Activated CD4-positive, alpha-beta T cell treated with anti-CD3 and anti-CD28 coated beads for 24 hours (primary cell): ENCODE data around the gene RIPPLY3.
"Not testable (repeated sequence)": the region's sequence is repeated elsewhere in the genome, so short reads cannot be mapped to it uniquely, and the experiment has no call there.

Experiments
- DNase-seq, 2 donors: peaks; one replicate each; pipeline ENCODE4 v3.0.0-alpha.2; 2020; ENCODE audit warnings: low read depth in 2 of 2

Gene RIPPLY3

GRCh38 chr21:36981049-36981391 lies 25.5 kb upstream of the RIPPLY3 start:
- DNase-seq: no peak

- no peak for DNase-seq
Observed at GRCh38 chr21:36981977-36982700, 24.4 kb upstream of the RIPPLY3 start.

- DNase-seq: no peak
Observed at GRCh38 chr21:36985751-36986594, 20.5 kb upstream of the RIPPLY3 start.

GRCh38 chr21:36987845-36988244 lies 18.7 kb upstream of the RIPPLY3 start:
- DNase-seq: no peak

GRCh38 chr21:36988536-36988935 lies 18.0 kb upstream of the RIPPLY3 start:
- no peak for DNase-seq

DNA sequence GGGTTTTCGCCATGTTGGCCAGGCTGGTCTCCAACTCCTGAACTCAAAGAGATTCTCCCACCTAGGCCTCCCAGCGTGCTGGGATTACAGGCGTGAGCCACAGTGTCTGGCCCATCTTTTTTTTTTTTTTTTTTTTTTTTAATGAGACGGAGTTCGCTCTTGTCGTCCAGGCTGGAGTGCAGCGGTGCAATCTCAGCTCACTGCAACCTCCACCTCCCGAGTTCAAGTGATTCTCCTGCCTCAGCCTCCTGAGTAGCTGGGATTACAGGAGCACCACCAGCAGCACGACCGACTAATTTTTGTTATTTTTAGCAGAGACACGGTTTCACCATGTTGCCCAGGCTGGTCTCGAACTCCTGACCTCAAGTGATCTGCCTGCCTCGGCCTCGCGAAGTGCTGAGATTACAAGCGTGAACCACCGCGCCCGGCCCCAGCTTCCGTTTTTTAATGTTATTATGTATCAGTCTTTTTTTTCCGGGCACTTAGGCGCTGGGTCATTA lies 17.3 kb upstream of the RIPPLY3 start:
- not testable (repeated sequence) for DNase-seq

- peak; percentile 81 for DNase-seq
Observed at GRCh38 chr21:36989699-36990507, 16.6 kb upstream of the RIPPLY3 start.

DNA sequence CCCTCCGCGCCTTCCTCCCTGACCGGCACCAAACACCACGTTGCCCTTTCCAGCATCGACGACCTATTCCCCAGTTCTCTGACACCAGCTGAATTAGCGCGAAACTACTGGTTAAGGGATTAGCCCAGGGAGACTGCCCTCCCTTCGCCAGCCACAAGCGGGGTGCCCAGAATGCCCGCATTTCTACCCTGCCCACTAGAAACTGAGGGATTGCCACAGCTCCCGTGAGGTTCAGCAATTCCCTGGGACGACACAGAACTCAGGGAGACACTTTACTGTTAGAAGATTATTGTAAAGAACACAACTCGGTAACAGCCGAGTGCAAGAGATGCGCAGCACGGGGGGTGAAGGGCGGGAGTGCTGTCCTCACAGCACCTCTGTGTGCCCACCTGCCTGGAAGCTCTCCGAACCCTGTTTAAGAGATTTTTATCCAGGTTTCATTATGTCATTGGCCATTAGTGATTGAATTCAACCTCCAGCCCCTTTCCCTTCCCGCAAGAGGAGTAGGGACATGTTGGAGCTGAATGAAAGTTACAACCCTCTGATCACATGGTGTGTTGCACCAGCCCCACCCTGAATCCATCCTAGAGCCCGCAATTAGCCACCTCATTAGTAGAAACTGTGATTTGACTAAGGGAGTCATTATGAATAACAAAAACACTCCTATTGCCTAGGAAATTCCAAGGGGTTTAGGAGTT lies 15.8 kb upstream of the RIPPLY3 start:
- DNase-seq: no peak

GRCh38 chr21:36992671-36993070 lies 13.8 kb upstream of the RIPPLY3 start:
- DNase-seq: no peak

GRCh38 chr21:36994501-36995158 lies 11.9 kb upstream of the RIPPLY3 start:
- no peak for DNase-seq

- not testable (repeated sequence) for DNase-seq
Observed at GRCh38 chr21:36995285-36995684, 11.2 kb upstream of the RIPPLY3 start.

DNA sequence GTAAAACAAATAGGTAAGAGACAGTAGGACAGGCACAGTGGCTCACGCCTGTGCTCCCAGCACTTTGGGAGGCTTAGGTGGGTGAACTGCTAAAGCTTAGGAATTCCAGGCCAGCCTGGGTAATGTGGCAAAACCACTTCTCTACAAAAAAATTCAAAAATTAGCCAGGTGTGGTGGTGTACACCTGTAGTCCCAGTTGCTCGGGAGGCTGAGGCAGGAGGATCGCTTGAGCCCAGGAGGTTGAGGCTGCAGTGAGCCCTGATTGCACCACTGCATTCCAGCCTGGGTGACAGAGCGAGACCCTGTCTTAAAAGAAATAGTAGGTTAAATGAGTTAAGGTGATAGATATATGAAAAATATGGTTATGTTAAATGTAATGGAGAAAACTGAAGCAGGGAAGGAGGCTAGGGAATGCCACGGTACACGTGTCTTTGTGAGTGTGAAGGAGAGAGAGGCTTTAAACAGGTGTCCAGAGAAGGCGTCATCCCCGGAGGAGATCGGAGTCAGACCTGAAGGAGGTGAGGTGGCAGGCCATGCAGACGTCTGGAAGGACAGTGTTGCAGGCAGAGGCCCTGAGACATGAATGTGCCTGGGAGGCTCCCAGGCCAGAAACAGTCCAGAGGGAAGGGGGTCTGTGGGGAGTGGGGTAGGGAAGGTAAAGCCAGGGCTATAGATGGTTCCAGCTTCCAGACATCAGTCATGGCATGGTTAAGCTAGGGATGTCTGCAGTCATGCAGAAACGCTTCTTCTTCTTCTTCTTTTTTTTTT lies 7.2 kb upstream of the RIPPLY3 start:
- DNase-seq: no peak

DNA sequence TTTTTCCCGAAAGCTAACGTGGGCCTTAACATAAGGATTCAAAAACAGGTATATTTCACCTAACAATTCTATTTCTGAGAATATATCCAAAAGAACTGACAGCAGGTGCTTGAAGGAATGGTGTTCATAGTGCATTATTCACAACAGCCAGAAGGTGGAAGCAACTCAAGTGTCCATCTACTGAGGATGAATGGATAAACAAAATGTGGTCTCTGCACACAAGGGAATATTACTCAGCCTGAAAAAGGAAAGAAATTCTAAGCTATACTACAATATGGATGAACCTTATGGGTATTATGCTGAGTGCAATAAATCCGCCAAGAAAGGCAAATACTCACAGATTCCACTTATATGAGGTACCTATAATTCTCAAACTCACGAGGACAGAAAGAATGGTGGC lies 6.1 kb upstream of the RIPPLY3 start:
- no peak for DNase-seq

GRCh38 chr21:37001441-37001840 lies 5.1 kb upstream of the RIPPLY3 start:
- no peak for DNase-seq

DNA sequence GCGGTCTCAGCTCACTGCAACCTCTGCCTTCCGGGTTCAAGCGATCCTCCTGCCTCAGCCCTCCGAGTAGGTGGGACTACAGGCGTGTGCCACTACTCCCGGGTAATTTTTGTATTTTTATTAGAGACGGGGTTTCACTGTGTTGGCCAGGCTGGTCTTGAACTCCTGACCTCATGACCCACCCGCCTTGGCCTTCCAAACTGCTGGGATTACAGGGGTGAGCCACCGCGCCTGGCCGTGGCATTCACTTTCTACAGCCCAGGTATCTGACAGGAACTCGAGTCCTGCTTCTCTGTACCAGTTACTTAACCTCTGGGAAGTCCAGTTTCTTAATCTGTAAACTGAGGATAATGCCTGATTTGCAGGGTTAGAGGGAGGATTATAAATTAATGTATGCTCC lies 3.7 kb upstream of the RIPPLY3 start:
- not testable (repeated sequence) for DNase-seq

GRCh38 chr21:37003917-37004316 lies 2.6 kb upstream of the RIPPLY3 start:
- DNase-seq: not testable (repeated sequence)

DNA sequence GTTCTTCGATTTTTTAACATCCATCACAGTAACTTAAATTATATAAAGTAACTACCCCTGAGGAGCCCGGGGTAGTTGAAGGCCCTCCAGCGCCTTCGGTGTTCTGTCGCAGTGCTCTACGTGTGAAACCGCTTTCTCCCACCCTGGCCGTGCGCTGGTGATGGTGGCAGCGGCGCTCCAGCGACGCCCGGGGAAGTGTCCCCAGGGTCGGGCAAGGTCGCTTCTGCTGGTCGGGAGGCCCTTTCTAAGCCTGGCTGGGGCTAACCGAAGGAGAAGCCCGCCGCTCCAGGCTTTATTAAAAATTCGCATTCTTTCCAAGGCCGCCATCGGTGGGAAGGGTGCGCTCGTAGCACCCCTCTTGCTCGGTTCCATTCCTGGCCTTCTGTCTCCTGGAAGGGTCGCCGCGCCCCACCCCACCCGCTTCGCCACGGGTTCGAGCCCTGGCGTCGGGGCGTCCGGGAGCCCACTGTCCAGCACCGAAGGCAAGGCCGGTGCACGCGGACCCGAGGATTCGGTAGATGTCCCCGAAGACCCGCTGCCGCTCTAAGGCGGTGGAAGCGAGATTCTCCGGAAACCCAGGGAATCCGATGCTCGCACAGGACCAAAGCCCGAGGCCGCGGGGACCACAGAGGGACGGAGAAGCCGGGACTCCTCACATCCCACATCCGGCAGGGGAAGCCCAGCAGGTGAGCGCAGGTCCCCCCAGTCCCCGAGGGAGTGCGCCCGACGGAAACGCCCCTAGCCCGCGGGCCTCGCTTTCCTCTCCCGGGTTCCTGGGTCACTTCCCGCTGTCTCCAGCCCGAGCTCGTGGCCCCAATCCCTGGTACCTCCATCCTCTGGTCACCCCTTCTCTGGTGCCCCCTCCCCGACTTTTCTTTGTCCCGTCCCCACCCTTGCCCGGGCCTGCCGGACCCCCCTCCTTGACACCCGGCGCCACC lies 685 bp upstream of the RIPPLY3 start:
- no peak for DNase-seq

GRCh38 chr21:37008724-37009123 lies 2.2 kb downstream of the RIPPLY3 start:
- no peak for DNase-seq

GRCh38 chr21:37009740-37010341 lies 3.3 kb downstream of the RIPPLY3 start:
- peak; percentile 67 to 75 for DNase-seq
